BE2C (cell line): ENCODE data around the gene HEPN1. TPM values are rescaled to one million over a fixed set of nuclear protein-coding genes. Genes with fewer than 3 reads are reported as not detected.

Experiments
- DNase-seq: peaks from one replicate; pipeline ENCODE4 v3.0.0-alpha.2; 2020
- H3K27me3 ChIP-seq: fragments of 250-450 bp; sonication (Bioruptor Pico); 2 replicates; pipeline ENCODE4 v1.5.1; 2020; ENCODE audit warnings: mild to moderate bottlenecking
- H3K36me3 ChIP-seq: fragments of 250-450 bp; sonication (Bioruptor Pico); 2 replicates; pipeline ENCODE4 v1.5.1; 2020; ENCODE audit warnings: mild to moderate bottlenecking
- H3K4me1 ChIP-seq: fragments of 250-450 bp; sonication (Bioruptor Pico); 2 replicates; pipeline ENCODE4 v1.5.1; 2020
- H3K4me3 ChIP-seq: 2 replicates; pipeline ENCODE4 v1.5.1; 2011; ENCODE audit warnings: low read depth, low read length
- H3K9me3 ChIP-seq: fragments of 250-450 bp; sonication (Bioruptor Pico); 2 replicates; pipeline ENCODE4 v1.5.1; 2020
- CTCF ChIP-seq: IDR thresholded peaks from 2 replicates; pipeline ENCODE4 v1.5.1; 2012; ENCODE audit warnings: mild to moderate bottlenecking, low read depth, low read length
- polyA plus RNA-seq: library from polyadenylated mRNA; unstranded; fragments of >200 nt; gene quantifications from one replicate; pipeline ENCODE4 v1.2.1, GENCODE V29; 2012; ENCODE audit warnings: low read depth, missing spikeins; ENCODE audit not compliant: insufficient read length, insufficient read depth

HEPN1 gene
- polyA plus RNA-seq, result not detected

DNA sequence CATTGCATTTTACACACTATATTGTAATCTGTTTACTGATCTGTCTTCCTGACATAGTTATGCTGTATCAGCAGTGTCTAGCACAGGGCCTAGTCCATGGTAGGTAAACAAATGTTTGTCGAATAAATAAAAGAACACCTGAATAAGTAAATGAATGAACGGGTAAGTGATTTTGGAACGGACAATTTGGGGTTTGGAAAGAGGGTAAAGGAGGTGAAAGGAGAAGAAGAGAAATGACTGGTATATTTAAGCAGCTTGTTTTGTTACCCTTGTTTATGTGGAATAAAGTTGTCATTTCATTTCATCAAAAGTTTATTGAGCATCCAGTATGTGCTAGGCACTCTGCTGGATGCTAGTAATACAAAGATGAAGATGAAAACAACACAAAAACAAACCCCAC is at the start of gene HEPN1:
TSS of gene HEPN1 (plus strand) at position 301 of the 400 bp plus-strand sequence.
- peaks cover 13% of the 10 kb centered on the region for H3K27me3 ChIP-seq
- H3K4me3 ChIP-seq, result no peak within 1 kb of the TSS
- H3K36me3 ChIP-seq, result no peaks in the 10 kb centered on the region
- no peaks in the 10 kb centered on the region for H3K4me1 ChIP-seq
- TF ChIP-seq CTCF, result no peak
- DNase-seq, result no peak
- no peaks in the 10 kb centered on the region; the same call in 1 of the 2 replicates for H3K9me3 ChIP-seq

GRCh38 chr11:124869331-124869730 is 49.7 kb upstream of the HEPN1 start:
- no peak overlapping the region for H3K4me3 ChIP-seq
- H3K27me3 ChIP-seq, result peaks cover 67% of the 10 kb centered on the region

DNA sequence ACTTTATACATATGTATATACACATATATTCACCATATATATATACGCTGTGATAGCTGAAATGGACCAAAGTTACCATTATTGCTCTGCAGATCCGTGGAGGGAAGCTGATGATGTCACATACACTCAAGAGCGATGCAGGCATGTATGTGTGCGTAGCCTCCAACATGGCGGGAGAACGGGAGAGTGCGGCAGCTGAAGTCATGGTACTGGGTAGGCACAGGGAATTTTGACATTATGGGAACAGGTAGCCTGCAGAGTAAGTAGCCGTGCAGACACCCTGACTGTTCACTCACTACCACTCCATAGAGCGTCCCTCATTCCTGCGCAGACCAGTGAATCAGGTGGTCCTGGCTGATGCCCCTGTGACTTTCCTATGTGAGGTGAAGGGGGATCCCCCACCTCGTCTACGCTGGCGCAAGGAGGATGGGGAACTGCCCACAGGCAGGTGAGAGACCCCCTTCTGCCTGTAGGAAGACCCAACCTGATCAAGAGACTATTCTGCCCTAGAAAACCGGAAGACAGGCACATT is 49.1 kb upstream of the HEPN1 start:
- H3K4me1 ChIP-seq, result no peaks in the 10 kb centered on the region
- DNase-seq, result no peak
- no peaks in the 10 kb centered on the region for H3K36me3 ChIP-seq
- H3K4me3 ChIP-seq, result no peak overlapping the region
- H3K27me3 ChIP-seq, result peaks cover 61% of the 10 kb centered on the region
- no peak for TF ChIP-seq CTCF
- no peaks in the 10 kb centered on the region for H3K9me3 ChIP-seq

More at GRCh38 chr11:124869331-124869730, 49.7 kb upstream of the HEPN1 start:
- DNase-seq, result no peak
- no peak for TF ChIP-seq CTCF
- Histone ChIP-seq H3K36me3 (no peaks in the 10 kb centered on the region), H3K9me3 (no peaks in the 10 kb centered on the region), H3K4me1 (no peaks in the 10 kb centered on the region)

DNA sequence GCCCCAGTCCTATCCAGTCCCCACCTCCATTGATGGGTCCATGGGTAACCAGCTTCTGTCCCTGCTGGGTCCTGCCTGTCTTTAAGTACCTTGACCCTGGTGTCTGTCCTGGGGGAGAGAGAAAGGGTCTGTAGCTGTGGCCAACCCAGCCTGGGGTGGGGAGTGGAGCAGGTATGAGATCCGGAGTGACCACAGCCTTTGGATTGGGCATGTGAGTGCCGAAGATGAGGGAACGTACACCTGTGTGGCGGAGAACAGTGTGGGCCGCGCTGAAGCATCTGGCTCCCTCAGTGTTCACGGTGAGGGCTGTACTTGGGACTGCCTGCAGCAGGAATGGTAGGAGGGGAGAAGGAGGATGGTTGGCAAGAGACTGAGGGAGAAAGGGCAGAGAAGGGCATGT is 48.6 kb upstream of the HEPN1 start:
- H3K36me3 ChIP-seq, result no peaks in the 10 kb centered on the region
- no peak for TF ChIP-seq CTCF
- H3K9me3 ChIP-seq, result no peaks in the 10 kb centered on the region
- H3K27me3 ChIP-seq, result peaks cover 56% of the 10 kb centered on the region
- no peak overlapping the region for H3K4me3 ChIP-seq
- no peak for DNase-seq
- no peaks in the 10 kb centered on the region for H3K4me1 ChIP-seq

GRCh38 chr11:124872280-124872679 is 46.8 kb upstream of the HEPN1 start:
- Histone ChIP-seq H3K27me3 (peaks cover 38% of the 10 kb centered on the region), H3K4me3 (no peak overlapping the region), H3K36me3 (no peaks in the 10 kb centered on the region), H3K9me3 (no peaks in the 10 kb centered on the region), H3K4me1 (no peaks in the 10 kb centered on the region)
- DNase-seq, result no peak
- TF ChIP-seq CTCF, result no peak

DNA sequence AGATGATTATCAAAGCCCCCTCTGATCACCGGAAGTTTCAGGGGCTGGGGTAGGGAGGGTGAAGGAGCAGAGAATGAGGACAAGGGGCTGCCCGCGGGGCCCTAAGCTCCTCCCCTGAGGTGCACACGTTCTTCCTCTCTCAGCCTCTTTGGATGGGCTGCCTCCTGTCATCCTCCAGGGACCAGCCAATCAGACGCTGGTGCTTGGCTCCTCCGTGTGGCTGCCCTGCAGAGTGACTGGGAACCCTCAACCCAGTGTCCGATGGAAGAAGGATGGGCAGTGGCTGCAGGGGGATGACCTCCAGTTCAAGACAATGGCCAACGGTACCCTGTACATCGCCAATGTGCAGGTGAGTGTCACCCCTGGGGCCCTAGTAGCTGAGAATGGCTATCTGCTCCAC is 46.3 kb upstream of the HEPN1 start:
- DNase-seq, result no peak
- no peaks in the 10 kb centered on the region for H3K4me1 ChIP-seq
- H3K4me3 ChIP-seq, result no peak overlapping the region
- no peaks in the 10 kb centered on the region for H3K36me3 ChIP-seq
- peaks cover 35% of the 10 kb centered on the region for H3K27me3 ChIP-seq
- no peaks in the 10 kb centered on the region for H3K9me3 ChIP-seq
- no peak for TF ChIP-seq CTCF
